ENCODE measurements around the gene SUMO3.

The SUMO3 gene

DNA sequence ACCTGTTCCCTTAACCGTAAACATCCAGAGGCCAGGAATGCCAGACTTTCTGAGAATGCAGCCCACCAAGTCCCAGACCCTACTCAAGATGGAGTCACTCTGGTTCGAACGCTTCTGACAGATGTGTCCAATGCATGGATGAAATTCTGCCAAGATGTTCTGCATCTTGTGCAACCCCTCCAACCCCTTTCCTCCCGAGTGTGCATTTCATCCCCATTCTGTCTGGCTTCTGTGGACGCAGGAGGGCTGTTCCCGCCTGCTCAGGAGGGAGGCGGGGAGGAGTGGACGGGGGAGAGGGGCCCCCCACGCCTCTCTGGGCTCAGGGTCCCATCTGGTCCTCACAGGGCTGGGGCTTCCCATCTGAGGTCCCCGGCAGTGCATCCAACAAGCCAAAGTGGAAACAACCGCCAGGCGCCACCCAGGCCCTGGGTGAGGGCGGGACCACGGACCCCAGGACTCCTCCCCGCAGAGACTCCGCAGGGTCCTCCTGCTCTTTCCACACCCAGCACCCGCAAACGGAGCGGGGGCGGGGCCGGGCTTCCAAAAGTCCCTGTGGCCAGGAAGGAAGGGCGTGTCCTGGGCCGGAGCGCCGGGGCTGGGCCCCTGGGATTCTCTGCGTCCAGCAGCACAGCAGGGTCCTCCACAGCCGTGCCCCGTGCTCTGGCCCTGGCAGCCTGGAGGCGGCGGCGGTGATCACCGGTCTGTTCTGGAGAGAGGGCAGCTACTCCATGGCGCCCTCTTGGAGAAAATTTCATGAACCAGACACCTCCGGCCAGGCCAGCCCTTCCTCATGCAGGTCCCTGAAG is 27.8 kb upstream of the SUMO3 start:
- Histone ChIP-seq H3K4me3 (ENCODE audit: low read length) (peak overlapping the region; percentile 48), H3K36me3 (ENCODE audit: control insufficient read depth, low read depth, low read length) (peaks cover 14% of the 10 kb centered on the region), H3K27me3 (ENCODE audit: control insufficient read depth, insufficient read depth, low read length) (no peaks in the 10 kb centered on the region), H3K9me3 (ENCODE audit: control insufficient read depth, low read depth, low read length) (no peaks in the 10 kb centered on the region), H3K9ac (ENCODE audit: low read length) (no peak overlapping the region), H3K27ac (ENCODE audit: low read length) (no peak overlapping the region), H3K4me1 (ENCODE audit: control insufficient read depth, low read depth, low read length) (peaks cover 3% of the 10 kb centered on the region)

DNA sequence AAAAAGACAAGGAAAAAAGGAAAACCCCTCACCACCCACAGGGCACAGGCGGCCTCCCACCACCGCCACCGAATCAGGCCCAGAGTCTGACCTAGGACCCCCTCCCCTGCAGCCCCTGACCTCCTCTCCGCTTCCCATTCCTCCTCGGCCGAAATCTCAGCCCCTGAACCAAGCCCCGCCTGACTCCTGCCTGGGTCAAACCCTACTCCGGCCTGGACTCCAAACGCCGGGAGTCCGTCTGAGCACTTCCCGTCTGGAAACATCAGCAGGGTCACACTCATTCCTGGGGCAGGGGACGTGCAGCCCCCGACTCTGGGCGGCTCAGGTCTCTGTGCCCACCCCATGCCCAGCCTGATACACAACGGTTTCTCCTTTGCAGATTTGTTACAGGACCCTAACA is 26.4 kb upstream of the SUMO3 start:
- H3K36me3 ChIP-seq (ENCODE audit: control insufficient read depth, low read depth, low read length), result peaks cover under 1% of the 10 kb centered on the region
- H3K27ac ChIP-seq (ENCODE audit: low read length), result no peak overlapping the region
- H3K9ac ChIP-seq (ENCODE audit: low read length), result peak overlapping the region; percentile 49
- peaks cover 3% of the 10 kb centered on the region for H3K4me1 ChIP-seq (ENCODE audit: control insufficient read depth, low read depth, low read length)
- H3K9me3 ChIP-seq (ENCODE audit: control insufficient read depth, low read depth, low read length), result no peaks in the 10 kb centered on the region
- peak overlapping the region; percentile 29 for H3K4me3 ChIP-seq (ENCODE audit: low read length)
- no peaks in the 10 kb centered on the region for H3K27me3 ChIP-seq (ENCODE audit: control insufficient read depth, insufficient read depth, low read length)

DNA sequence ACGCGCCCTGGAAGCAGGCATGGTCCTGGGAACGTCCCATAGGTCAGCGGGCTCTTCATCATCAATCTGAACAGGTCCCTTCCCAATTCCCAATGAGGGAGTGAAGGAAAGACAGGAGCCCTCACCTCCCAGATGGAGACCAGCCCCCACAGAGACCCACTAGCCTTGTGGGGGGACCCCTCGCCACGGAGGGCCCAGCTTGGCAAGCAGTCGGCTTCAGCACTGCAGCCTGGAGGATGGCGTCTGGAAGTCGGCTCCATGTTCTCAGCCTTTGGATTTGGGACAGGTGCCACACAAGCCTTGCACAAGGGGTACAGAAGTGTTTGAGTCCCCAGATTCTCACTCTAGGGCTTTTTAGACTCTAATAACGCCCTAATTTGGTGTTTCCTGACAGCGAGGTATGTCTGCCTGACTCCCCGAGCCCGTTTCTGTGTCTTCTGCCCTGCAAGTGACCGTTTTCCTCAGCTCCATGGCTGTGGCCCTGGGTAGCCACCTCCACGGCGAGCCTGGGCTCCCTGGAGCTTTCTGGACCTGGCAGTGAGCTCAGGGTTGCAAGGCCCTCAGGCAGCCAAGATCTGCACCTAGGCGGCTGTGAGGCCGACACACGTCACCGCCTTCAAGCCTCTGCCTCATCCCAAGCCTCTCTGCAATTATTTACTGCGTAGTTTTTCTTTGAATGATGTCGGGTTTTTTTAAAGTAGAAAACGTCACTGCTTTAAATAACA is 25.0 kb upstream of the SUMO3 start:
- Histone ChIP-seq H3K4me3 (ENCODE audit: low read length) (no peak overlapping the region), H3K36me3 (ENCODE audit: control insufficient read depth, low read depth, low read length) (no peaks in the 10 kb centered on the region), H3K9me3 (ENCODE audit: control insufficient read depth, low read depth, low read length) (no peaks in the 10 kb centered on the region), H3K9ac (ENCODE audit: low read length) (no peak overlapping the region), H3K27ac (ENCODE audit: low read length) (no peak overlapping the region), H3K27me3 (ENCODE audit: control insufficient read depth, insufficient read depth, low read length) (no peaks in the 10 kb centered on the region), H3K4me1 (ENCODE audit: control insufficient read depth, low read depth, low read length) (peaks cover 3% of the 10 kb centered on the region)

DNA sequence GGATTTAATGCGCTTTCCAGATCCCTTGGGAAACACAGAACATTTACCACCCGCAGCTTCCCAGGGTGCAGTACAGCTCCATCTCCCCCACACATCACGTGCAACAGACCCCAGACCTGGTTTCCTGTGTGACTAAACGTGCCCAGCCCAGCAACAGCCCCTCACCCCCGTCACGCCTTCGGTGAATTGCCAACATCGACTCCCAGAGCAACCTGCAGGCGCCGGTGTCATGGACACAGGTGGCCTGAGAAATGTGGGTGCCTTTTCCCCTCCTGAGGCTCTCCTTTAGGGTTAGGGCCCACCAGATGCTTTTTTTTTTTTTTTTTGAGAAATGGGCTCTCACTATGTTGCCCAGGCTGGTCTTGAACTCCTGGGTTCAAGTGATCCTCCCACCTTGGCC is 24.2 kb upstream of the SUMO3 start:
- Histone ChIP-seq H3K27me3 (ENCODE audit: control insufficient read depth, insufficient read depth, low read length) (no peaks in the 10 kb centered on the region), H3K27ac (ENCODE audit: low read length) (no peak overlapping the region), H3K4me3 (ENCODE audit: low read length) (no peak overlapping the region), H3K9me3 (ENCODE audit: control insufficient read depth, low read depth, low read length) (no peaks in the 10 kb centered on the region), H3K9ac (ENCODE audit: low read length) (no peak overlapping the region), H3K36me3 (ENCODE audit: control insufficient read depth, low read depth, low read length) (no peaks in the 10 kb centered on the region), H3K4me1 (ENCODE audit: control insufficient read depth, low read depth, low read length) (peaks cover 3% of the 10 kb centered on the region)

DNA sequence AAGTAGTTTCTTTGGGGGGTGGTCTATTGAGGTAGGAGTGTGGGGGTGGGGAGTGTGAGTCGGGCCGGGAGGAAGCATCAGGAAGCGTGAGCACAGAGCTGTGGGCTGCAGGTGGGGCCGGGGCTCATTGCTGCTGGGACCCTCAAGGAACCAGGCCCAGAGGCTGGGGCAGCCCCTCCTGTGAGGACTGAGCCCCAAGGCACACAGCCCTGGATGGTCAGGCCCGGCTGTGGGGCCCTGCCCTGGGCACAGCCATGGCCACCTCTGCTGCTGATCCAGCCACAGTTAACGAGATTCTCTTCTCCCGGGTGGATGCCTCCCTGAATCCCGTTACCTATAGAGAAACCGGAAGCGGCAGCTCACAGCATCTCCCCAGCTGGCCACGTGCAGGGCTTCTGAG is 22.9 kb upstream of the SUMO3 start:
- Histone ChIP-seq H3K36me3 (ENCODE audit: control insufficient read depth, low read depth, low read length) (no peaks in the 10 kb centered on the region), H3K4me1 (ENCODE audit: control insufficient read depth, low read depth, low read length) (no peaks in the 10 kb centered on the region), H3K27ac (ENCODE audit: low read length) (no peak overlapping the region), H3K9me3 (ENCODE audit: control insufficient read depth, low read depth, low read length) (no peaks in the 10 kb centered on the region), H3K9ac (ENCODE audit: low read length) (no peak overlapping the region), H3K4me3 (ENCODE audit: low read length) (no peak overlapping the region), H3K27me3 (ENCODE audit: control insufficient read depth, insufficient read depth, low read length) (no peaks in the 10 kb centered on the region)

DNA sequence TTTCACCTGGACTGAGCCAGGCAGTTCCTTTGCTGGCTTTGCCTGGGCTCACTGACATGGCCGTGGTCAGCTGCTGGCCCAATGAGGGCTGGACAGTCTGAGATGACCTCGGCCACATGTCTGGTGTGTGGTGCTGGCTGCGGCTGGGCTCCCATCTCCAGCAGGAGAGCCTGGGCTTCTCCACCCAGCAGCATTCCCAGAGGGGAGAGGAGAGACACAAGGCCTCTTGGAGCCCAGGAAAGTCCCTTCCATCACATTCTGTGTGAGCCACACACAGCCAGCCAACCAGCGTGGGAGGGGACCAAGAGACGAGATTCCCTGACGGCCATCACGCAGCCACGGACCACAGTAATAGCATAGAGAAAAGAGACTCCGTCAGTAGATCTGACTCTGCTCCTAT is 21.1 kb upstream of the SUMO3 start:
- Histone ChIP-seq H3K27me3 (ENCODE audit: control insufficient read depth, insufficient read depth, low read length) (no peaks in the 10 kb centered on the region), H3K9me3 (ENCODE audit: control insufficient read depth, low read depth, low read length) (no peaks in the 10 kb centered on the region), H3K4me3 (ENCODE audit: low read length) (no peak overlapping the region), H3K9ac (ENCODE audit: low read length) (no peak overlapping the region), H3K4me1 (ENCODE audit: control insufficient read depth, low read depth, low read length) (no peaks in the 10 kb centered on the region), H3K36me3 (ENCODE audit: control insufficient read depth, low read depth, low read length) (no peaks in the 10 kb centered on the region), H3K27ac (ENCODE audit: low read length) (no peak overlapping the region)

DNA sequence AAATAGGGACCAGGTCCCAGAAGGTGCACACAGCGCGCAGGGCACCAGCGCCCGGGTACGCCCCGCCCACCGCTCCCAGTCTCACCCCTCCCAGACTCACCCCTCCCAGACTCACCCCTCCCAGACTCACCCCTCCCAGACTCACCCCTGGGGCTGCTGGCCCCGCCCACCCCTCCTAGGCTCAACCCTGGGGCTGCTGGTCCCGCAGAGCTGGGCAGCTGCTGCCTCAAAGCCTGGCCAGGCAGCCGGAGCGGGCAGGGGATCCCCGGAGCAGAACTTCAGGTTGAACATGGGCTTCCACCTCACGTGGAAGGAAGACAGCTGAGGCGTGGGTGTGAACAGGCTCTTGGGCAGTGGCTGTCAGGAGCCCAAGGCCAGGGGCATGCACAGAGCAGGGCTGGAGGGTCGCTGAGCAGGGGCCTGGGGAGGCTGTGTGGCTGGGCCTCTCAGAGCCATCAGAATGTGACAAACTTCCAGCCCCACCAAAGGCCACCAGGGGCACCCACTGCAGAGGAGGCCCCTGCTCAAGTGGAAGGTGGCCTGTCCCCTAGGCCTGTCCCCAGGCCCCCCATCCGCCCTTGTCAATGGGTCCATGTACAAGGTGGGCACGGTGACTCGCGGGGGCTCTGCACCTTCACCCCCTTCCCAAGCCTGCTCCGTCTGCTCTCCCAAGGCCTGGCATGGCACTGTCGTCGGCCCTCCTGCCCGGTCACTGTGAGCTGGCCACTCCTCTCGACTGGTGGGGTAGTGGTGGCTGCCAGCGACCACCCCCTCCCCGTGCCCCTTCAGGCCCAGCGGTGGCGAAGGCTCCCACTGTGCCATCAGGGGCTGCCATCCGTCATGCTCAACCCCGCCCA is 20.4 kb upstream of the SUMO3 start:
- Histone ChIP-seq H3K27me3 (ENCODE audit: control insufficient read depth, insufficient read depth, low read length) (no peaks in the 10 kb centered on the region), H3K27ac (ENCODE audit: low read length) (no peak overlapping the region), H3K4me3 (ENCODE audit: low read length) (no peak overlapping the region), H3K4me1 (ENCODE audit: control insufficient read depth, low read depth, low read length) (no peaks in the 10 kb centered on the region), H3K9me3 (ENCODE audit: control insufficient read depth, low read depth, low read length) (no peaks in the 10 kb centered on the region), H3K36me3 (ENCODE audit: control insufficient read depth, low read depth, low read length) (no peaks in the 10 kb centered on the region), H3K9ac (ENCODE audit: low read length) (no peak overlapping the region)

DNA sequence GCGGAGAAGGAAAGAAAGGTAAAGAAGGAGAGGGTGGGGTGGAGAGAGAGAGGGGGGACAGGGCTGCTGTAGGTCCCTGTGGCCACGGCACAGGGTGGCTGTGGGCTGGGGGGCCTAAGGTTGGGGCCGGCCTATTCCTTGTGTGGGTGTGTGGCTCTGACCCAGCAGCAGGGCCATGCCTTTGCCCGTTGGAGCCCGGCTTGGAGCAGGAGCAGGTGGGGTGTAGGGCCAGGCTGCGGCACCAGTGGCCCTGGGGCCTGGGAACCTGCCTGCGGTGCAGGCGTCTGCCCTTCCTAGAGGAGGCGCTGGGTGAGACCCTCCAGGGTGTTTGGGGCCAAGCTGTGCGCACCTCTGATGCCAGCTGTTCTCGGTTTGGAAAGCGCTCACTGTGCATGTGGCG is 19.7 kb upstream of the SUMO3 start:
- Histone ChIP-seq H3K4me3 (ENCODE audit: low read length) (no peak overlapping the region), H3K9ac (ENCODE audit: low read length) (no peak overlapping the region), H3K4me1 (ENCODE audit: control insufficient read depth, low read depth, low read length) (no peaks in the 10 kb centered on the region), H3K36me3 (ENCODE audit: control insufficient read depth, low read depth, low read length) (no peaks in the 10 kb centered on the region), H3K27ac (ENCODE audit: low read length) (no peak overlapping the region), H3K27me3 (ENCODE audit: control insufficient read depth, insufficient read depth, low read length) (no peaks in the 10 kb centered on the region), H3K9me3 (ENCODE audit: control insufficient read depth, low read depth, low read length) (no peaks in the 10 kb centered on the region)

DNA sequence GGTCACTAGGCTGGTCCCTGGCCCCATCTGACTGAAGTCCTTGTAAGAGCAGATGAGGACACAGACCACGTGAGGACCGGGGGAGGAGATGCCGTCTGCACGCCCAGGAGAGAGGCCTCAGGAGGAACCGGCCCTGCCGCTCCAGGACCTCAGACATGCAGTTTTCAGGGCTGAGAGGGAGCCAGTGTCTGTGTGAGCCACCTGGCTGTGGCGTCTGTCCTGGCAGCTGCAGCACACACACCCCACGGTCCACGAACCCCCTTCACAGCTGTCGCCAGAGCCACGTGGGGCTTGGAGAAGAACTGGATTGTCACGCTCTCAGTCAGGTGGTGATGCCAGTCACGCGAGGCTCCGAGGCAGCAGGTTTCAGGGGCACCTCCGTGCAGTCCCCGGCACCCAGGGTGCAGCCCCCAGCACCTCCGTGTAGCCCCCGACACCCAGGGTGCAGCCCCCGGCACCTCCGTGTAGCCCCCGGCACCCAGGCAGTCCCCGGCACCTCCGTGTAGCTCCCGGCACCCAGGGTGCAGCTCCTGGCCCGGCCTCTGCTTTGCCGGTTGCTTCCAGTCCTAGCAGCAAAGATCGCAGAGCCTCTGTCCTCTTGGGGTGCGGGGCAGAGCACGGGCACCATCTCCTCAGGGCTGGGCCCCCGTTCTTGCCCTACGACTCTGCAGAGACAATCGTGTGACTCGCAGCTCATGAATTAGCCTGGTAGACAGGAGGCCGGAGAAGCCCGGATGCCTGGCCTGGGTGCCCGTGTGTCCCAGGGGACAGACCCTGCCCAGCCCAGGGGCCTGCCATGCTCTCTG is 19.0 kb upstream of the SUMO3 start:
- Histone ChIP-seq H3K9me3 (ENCODE audit: control insufficient read depth, low read depth, low read length) (no peaks in the 10 kb centered on the region), H3K36me3 (ENCODE audit: control insufficient read depth, low read depth, low read length) (no peaks in the 10 kb centered on the region), H3K9ac (ENCODE audit: low read length) (no peak overlapping the region), H3K27ac (ENCODE audit: low read length) (no peak overlapping the region), H3K4me3 (ENCODE audit: low read length) (no peak overlapping the region), H3K27me3 (ENCODE audit: control insufficient read depth, insufficient read depth, low read length) (no peaks in the 10 kb centered on the region), H3K4me1 (ENCODE audit: control insufficient read depth, low read depth, low read length) (no peaks in the 10 kb centered on the region)

DNA sequence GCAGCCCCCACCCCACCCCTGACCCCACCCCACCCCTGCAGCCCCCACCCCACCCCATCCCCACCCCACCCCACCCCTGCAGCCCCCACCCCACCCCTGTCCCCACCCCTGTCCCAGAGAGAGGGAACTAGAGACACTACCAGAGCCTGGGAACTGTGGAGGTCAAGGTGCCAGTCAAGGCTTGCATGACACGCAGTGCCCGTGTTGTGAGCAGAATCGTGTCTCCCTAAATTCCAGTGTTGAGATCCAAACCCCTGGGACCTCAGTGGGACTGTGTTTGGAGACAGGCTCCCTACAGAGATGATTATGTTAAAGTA is 18.4 kb upstream of the SUMO3 start:
- no peaks in the 10 kb centered on the region for H3K36me3 ChIP-seq (ENCODE audit: control insufficient read depth, low read depth, low read length)
- no peaks in the 10 kb centered on the region for H3K27me3 ChIP-seq (ENCODE audit: control insufficient read depth, insufficient read depth, low read length)
- no peak overlapping the region for H3K9ac ChIP-seq (ENCODE audit: low read length)
- no peaks in the 10 kb centered on the region for H3K4me1 ChIP-seq (ENCODE audit: control insufficient read depth, low read depth, low read length)
- H3K27ac ChIP-seq (ENCODE audit: low read length), result no peak overlapping the region
- no peaks in the 10 kb centered on the region for H3K9me3 ChIP-seq (ENCODE audit: control insufficient read depth, low read depth, low read length)
- H3K4me3 ChIP-seq (ENCODE audit: low read length), result no peak overlapping the region

DNA sequence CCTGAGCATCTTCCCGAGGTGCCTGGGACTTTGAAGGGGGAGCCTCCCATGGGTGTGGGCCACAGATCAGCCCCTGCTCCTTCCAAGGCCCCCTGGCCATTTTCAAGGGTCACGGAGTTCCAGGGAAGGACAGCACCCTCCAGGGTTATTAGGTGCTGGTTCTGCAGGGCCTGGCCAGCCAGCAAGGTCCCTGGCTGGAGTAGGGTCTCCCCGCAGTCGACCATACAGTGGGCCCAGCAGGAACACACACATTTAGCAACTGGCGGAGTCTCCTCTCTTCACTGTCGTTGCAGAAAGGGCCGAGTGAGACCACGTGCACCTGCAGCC is 17.7 kb upstream of the SUMO3 start:
- Histone ChIP-seq H3K36me3 (ENCODE audit: control insufficient read depth, low read depth, low read length) (no peaks in the 10 kb centered on the region), H3K9ac (ENCODE audit: low read length) (no peak overlapping the region), H3K27ac (ENCODE audit: low read length) (no peak overlapping the region), H3K27me3 (ENCODE audit: control insufficient read depth, insufficient read depth, low read length) (no peaks in the 10 kb centered on the region), H3K4me3 (ENCODE audit: low read length) (no peak overlapping the region), H3K9me3 (ENCODE audit: control insufficient read depth, low read depth, low read length) (no peaks in the 10 kb centered on the region), H3K4me1 (ENCODE audit: control insufficient read depth, low read depth, low read length) (no peaks in the 10 kb centered on the region)
